SKM-1 (cell line): ENCODE measurements around the gene EML4.
"Not testable (repeated sequence)": the region's sequence is repeated elsewhere in the genome, so short reads cannot be mapped to it uniquely, and the experiment has no call there.

Experiments
- DNase-seq: peaks from one replicate; lab custom pipeline; 2025; ENCODE audit not compliant: unreplicated experiment; lab: John Stamatoyannopoulos, UW

EML4 gene

DNA sequence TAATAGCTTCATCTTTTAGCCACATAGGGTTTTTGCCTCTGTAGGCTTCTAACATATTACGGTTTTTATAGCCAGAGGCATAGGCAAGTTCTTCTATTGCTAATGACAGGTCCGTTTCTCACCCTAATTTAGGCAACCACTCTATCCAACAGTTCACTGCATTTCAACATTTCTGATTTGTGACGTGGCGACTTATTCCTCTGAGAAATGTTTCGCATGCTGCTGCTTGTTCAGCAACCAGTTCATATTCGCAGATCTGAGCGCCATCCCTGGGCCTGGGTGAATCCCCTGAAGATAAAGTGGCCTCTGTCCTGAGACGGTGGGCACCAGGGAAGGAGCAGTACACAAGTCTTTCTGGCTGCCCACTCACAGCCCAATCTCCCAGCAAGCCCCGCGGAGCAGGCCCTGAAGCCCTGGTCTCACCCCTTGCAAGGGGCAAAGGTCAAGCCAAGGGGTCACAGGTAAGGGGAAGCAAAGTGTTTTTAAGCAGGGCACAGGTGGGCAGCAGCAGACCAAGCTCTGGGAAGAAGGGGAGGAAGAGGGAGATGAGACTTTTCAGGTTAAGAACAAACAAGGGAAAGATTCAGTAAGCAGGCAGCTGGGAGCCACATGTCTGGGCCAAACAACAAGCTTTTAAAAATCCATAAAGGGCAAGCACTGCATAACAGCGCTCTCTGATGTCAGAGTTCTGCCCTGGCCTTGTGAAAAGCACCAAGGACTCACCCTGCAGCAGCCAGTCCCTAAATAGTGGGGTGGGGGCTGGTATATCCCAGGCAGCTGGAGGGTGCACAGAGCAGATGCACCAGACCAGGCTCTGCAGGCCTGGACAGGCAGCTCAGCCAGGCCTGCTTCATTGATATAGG is 202.7 kb downstream of the EML4 start:
- no peak for DNase-seq

- no peak for DNase-seq
These were observed 203.5 kb downstream of the EML4 start for GRCh38 chr2:42372474-42373200.

- no peak for DNase-seq
These were observed 207.6 kb downstream of the EML4 start for GRCh38 chr2:42376758-42377157.

DNA sequence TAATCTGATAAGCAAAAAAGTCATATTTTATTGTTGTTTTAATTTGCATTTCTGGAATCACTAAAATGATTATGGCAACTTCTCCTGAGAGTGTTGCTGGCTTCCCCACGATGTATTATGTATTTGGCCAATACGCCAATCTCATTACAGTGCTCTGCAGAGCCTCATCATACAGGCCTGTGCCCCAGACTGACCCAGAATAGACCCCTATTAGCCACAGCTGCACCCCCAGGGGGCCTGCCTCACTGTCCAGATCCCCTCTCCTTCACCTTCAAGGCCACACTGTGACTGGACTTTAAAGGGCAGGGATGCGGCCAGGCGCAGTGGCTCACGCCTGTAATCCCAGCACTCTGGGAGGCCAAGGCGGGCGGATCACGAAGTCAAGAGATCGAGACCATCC is 209.3 kb downstream of the EML4 start:
- no peak for DNase-seq

GRCh38 chr2:42380026-42380425 is 210.9 kb downstream of the EML4 start:
- DNase-seq = not testable (repeated sequence)

DNA sequence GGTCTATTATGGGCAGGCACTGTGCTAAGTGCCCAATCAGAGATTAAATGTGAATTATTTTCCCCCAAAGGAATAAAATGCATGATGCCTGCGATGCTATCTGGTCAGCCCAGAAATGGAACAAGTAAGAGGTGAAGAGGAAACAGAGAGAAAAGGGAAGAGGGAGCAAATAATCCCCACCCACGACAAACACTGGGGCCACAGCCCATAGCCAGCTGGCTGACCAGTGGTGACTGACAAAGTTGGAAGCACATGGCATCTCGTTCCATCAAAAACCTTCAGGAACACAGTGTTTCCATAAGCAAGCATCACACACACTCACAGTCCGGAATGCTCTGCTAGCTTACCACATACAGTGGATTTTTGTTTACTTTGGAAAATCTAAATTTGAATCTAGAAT is 213.0 kb downstream of the EML4 start:
- DNase-seq = no peak
